Stimulated activated CD4-positive, alpha-beta T cell treated with anti-CD3 and anti-CD28 coated beads, Interleukin-4, amount 100 ng/mL, for 1 hour (primary cell): ENCODE results near the gene ADGRB3.

Source experiments
- DNase-seq: peaks from one replicate; pipeline ENCODE4 v3.0.0-alpha.2; 2020

Gene ADGRB3

GRCh38 chr6:68634726-68635411, at the start of gene ADGRB3:
ADGRB3 (plus strand) TSS chr6:68635282; CDS start chr6:68638676, 3,394 bp downstream.
- DNase-seq: peak; percentile 18

- no peak for DNase-seq
These were observed 41.5 kb upstream of the ADGRB3 start for GRCh38 chr6:68593558-68593957.

- DNase-seq: no peak
These were observed 37.4 kb upstream of the ADGRB3 start for GRCh38 chr6:68597642-68598041.

- no peak for DNase-seq
These were observed 19.1 kb upstream of the ADGRB3 start for GRCh38 chr6:68615938-68616337.

GRCh38 chr6:68625998-68626397, 9.1 kb upstream of the ADGRB3 start:
- no peak for DNase-seq

GRCh38 chr6:68628161-68628560, 6.9 kb upstream of the ADGRB3 start:
- DNase-seq: no peak

- no peak for DNase-seq
These were observed 2.3 kb upstream of the ADGRB3 start for GRCh38 chr6:68632734-68633133.

GRCh38 chr6:68633281-68633971, 1.7 kb upstream of the ADGRB3 start:
- no peak for DNase-seq

- DNase-seq: no peak
These were observed 933 bp upstream of the ADGRB3 start for GRCh38 chr6:68633972-68634725.

GRCh38 chr6:68635412-68635705, 277 bp downstream of the ADGRB3 start:
- no peak for DNase-seq

GRCh38 chr6:68635706-68636513, 828 bp downstream of the ADGRB3 start:
- no peak for DNase-seq

GRCh38 chr6:68636666-68637065, 1.6 kb downstream of the ADGRB3 start:
- no peak for DNase-seq

- no peak for DNase-seq
These were observed 2.0 kb downstream of the ADGRB3 start for GRCh38 chr6:68637071-68637470.

GRCh38 chr6:68637782-68638181, 2.7 kb downstream of the ADGRB3 start:
- DNase-seq: no peak

GRCh38 chr6:68638230-68638900, 3.3 kb downstream of the ADGRB3 start:
- DNase-seq: peak; percentile 9

- DNase-seq: no peak
These were observed 4.1 kb downstream of the ADGRB3 start for GRCh38 chr6:68639211-68639610.

GRCh38 chr6:68639826-68640490, 4.9 kb downstream of the ADGRB3 start:
- DNase-seq: no peak

GRCh38 chr6:68640491-68640835, 5.4 kb downstream of the ADGRB3 start:
- no peak for DNase-seq

- no peak for DNase-seq
These were observed 6.1 kb downstream of the ADGRB3 start for GRCh38 chr6:68641172-68641571.

- no peak for DNase-seq
These were observed 7.0 kb downstream of the ADGRB3 start for GRCh38 chr6:68642081-68642480.

GRCh38 chr6:68642977-68643376, 7.9 kb downstream of the ADGRB3 start:
- DNase-seq: no peak

GRCh38 chr6:68649669-68650068, 14.6 kb downstream of the ADGRB3 start:
- no peak for DNase-seq
